NCI-H526 treated with DMSO at 0.1 percent for 48 hours (cell line): Measurements from ENCODE around the gene SSRP1.

Source experiments
- DNase-seq: peaks from one replicate; lab custom pipeline; 2025; lab: John Stamatoyannopoulos, UW

SSRP1 gene

DNA sequence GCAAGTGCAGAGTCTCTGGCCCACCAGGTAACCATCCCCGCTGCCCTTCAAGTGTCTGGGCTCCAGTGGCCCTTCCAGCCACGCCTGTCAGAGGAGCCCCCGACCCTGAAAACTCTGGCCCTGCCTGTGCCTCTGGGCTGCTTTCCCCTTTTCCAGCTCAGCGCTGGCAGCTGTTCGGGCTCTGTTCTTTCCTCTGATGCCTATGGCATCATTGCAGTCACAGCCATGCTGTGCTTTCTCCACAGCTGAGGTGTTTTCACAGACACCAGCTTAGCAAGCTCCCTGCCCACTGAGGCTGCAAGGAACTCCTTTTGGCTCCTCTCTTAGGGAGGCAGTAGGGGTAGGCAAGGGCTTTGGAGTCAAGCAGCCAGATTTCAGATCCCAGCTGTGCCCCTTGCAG is 23.7 kb upstream of the SSRP1 start:
- DNase-seq = no peak

GRCh38 chr11:57358991-57359390 is 23.3 kb upstream of the SSRP1 start:
- no peak for DNase-seq

DNA sequence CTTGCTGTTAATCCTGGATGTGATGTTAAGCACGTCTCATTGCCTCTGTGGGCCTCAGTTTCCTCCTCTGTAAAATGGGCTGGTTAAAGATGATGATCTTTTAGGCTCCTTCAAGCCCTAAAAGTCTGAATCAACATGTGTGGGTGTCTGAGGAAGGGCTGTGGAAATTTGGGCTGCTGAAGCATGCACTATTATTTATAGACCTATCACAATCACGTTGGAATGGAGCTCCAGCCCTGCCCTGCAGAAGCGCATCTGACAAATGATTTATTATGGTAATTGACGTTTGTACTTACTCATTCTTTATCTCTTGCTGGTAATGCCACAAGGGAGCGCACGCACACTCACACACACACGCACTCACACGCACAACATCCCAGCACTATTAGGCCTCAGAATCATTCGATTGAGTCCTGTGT is 22.9 kb upstream of the SSRP1 start:
- DNase-seq = no peak

DNA sequence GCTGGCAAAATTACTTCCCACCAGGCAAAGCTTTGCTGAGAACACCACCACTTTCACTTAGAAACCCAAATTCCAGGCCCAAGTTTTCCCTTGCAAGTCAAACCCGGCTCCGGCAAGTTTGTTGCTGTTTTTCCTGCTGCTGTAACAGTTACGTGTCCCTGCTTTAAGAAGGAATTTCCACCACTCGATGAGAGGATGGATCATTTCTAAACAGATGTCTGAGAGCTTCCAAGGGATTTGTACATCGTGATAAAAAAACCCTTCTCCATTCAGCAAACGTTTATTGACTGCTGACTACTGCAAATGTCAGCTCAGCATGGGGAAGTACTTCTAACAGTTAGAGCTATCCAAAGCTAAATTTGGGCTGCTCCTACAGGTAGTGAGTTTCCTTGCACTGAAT is 22.2 kb upstream of the SSRP1 start:
- no peak for DNase-seq

DNA sequence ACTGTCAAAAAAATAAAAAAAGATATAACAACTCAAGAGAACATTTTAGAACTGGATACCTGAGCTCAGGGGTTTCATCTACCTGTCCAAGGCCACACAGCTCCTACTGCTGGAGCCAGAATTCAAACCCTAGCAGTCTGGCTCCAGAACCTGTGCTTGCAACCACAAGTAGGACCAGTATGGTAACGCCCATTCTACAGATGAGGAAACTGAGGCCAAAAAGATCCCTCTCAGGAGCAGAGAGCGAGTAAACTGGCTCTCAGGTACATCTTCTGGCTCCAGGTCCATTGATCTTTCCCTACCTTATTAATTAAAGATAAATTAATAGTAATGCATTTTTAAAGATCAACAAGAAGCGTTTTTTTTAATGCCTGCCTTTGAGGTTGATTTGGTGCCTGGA is 21.6 kb upstream of the SSRP1 start:
- DNase-seq = no peak

DNA sequence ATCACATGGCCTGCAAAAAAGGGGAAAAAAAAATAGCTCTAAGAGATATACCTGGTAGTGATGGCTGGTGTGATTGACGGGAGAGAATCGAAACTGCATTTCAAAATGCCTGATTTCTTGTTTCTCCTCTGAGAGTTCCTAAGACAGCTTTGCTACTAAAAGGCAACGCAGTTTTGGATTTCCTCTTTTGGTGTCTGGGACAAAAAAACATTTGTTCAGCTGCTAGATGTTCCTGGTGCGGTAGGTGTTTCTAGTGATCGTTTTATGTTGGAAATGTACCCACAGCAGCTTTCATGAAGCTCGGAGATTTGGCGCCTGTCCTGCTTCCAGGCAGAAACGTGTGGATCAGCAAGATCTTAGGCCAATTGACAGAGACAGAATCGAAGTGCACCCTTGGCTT is 20.6 kb upstream of the SSRP1 start:
- no peak for DNase-seq

DNA sequence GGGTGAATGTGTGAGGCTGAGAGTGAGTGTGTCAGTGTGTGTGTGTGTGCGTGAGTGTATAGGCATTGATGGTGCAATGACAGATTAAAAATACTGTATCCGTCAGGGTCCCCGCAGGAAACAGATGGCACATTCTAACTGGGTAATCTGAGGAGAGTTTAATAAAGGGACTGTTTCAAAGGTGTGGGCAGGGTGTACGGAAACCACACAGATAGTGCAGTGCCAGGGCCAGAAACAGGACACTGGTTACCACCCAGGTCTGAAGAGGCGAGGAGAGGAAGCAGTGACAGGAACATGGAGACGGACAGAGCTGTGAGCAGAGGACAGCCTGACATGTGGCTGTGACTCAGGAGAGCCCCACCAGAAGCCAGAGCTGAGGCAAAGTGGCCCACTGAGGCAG is 19.0 kb upstream of the SSRP1 start:
- DNase-seq = no peak

DNA sequence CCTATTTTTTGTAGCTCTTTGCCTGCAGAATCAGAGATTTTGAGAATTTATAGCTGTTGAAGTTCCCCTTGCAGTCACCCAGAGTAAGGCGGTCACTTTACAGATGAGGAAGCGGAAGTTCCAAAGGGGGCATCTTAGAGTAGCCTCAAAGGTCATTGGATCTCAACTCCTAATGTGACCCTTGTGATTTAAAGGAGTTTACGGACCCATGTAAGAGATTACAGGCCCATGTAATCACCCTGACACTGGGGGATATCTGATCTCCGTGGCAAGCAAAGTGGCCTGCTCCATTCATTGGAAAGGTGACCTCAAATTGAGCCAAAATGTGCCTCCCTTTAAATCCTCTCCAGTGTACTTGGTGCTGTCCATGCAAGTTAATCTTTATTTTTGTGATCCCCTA is 18.2 kb upstream of the SSRP1 start:
- no peak for DNase-seq

- DNase-seq = no peak
Observed at GRCh38 chr11:57353446-57353845, 17.8 kb upstream of the SSRP1 start.

GRCh38 chr11:57353036-57353435 is 17.3 kb upstream of the SSRP1 start:
- DNase-seq = no peak

DNA sequence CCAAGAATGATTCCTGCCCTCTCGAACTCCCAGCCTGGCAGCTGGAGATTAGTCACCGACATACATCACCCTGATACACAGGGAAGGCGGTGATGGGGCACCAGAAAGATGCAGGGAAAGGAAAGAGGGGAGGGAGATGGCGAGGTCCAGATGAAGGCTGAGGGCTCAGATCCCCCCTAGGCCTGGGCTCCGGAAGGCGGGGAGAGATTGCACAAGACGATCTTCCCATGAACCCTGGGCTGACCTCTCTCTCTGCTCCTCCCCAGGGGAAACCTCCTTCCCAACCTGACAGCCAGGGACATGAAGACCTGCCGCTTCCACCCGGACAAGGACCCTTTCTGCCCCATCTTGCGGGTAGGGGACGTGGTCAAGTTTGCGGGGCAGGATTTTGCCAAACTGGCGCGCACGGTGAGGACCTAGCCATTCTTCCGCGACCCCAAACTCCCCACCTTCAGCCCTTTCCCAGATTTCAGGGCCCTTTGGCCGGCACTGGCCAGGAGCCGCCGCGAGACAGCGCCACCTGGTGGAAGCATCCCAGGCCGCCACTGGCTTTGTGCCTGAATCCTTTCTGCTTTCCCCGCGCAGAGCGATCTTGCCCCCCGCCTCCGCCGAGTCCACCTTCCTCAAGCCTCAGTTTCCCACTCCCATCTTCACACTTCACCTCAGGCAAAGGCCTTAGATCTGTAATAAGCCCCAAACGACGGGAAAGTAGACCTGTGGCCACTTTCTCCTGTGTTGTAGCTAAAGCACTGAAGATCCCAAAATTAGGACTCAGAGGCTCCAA is 14.0 kb upstream of the SSRP1 start:
- DNase-seq = no peak

DNA sequence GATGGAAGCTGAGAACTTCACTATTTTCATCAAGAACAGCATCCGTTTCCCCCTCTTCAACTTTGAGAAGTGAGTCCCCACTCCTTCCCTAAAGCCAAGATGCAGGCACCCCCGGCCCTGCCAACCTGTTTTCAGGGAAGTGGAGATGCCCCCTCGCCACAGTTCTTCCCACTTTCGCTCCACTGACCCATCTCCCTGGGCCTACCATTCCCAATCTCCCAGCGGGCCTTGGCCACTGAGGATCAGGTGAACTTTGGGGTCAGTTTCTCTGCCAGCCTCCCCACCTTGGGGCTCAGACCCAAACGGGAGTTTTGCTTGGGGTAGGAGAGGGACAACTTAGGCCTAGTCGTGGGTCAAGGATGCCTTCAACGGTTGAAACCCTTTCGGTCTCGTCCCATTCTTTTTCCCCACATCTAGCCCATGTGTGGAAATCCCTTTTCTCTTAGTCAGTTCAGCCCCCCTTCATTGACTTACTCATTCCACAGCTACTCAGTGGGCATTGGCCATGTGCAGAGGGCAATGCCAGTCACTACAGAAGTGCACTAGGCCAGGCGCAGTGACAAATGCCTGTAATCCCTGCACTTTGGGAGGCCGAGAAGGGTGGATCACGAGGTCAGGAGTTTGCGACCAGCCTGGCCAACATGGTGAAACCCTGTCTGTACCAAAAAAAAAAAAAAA is 13.1 kb upstream of the SSRP1 start:
- DNase-seq = no peak

GRCh38 chr11:57348052-57348451 is 12.4 kb upstream of the SSRP1 start:
- DNase-seq = no peak

GRCh38 chr11:57347336-57347735 is 11.6 kb upstream of the SSRP1 start:
- no peak for DNase-seq

GRCh38 chr11:57345555-57346211 is 10.0 kb upstream of the SSRP1 start:
- peak; percentile 48 for DNase-seq

DNA sequence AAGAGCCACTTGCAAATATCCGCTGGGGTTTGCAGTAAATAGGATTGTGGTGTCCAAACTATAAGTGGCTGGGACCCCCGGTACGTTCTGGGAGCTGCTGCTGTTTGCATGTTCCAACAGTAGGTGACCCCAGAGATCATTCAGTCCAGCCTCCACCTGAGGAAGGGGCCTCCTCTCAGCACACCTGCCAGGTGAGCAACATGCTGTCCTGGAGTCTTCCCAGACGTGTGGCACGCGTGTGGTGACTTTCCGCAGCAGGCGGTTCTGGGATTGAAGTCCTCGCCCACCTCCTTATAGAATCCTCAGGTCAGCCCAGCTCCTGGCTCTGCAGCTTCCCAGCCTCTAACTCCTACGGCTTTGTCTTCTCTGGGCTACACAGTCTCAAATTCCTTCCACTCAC is 9.1 kb upstream of the SSRP1 start:
- DNase-seq = no peak

DNA sequence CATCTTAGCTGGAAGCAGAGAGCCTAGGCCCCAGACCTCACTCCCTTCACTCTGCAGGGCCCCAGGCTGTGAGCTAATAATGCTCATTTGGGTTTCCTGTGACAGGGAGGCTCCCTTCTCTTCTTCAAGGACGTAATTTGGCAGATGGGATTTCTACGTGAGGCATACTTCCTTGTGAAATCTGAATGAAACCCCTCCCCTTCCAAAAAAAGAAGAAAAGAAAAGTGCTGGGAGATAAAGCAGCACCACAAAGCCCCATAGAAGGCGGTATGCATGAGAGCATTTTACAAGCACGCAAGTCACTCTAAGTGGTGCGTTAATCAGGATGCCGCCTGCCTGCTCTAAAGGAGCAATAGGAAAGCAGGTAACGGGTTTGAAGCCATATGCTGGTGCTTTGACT is 8.1 kb upstream of the SSRP1 start:
- DNase-seq = no peak

DNA sequence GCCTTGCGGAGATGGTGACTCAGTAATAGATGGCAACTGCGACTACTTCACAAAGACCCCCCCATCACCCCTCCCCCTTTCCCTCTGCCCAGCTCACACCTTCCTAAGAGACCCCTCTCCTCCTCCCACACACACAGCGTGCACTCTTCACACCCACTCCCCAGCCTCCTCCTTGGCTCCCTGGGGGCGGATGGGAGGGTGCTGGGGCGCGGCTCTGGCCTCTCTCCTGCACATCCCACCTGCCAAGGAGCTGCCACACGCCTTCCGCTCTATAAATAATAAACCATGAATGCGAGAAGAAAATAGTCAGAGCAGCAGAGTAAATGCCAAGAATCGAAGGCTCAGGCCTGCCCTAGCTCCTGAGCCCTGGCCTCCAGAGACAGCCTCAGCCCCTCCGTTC is 7.0 kb upstream of the SSRP1 start:
- no peak for DNase-seq

DNA sequence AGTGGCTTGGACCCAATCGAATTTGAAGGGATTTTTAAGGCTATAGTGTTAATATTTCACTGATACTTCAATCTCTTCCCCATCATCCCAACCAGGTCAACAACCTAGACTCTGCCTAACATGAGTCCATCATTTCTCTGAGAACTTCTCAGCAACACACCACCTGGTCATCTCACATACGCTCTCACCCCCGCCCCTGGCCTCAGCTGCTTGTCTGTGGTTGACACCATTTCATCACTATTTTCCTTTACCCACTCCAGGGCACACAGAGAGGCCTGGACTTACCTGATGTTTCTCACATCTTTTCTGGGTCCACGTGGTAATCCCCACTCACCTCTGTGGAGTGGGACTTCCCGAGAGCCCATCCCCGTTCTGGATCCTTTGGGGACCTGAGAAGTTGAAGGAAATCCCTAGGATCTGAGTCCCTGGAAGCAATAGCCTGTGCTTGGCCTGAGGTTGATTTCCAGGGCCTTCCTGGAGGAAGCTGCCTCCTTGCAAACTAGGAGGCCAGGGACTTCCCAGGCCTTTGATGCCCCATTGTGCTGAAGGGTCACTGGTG is 5.6 kb upstream of the SSRP1 start:
- DNase-seq = no peak

DNA sequence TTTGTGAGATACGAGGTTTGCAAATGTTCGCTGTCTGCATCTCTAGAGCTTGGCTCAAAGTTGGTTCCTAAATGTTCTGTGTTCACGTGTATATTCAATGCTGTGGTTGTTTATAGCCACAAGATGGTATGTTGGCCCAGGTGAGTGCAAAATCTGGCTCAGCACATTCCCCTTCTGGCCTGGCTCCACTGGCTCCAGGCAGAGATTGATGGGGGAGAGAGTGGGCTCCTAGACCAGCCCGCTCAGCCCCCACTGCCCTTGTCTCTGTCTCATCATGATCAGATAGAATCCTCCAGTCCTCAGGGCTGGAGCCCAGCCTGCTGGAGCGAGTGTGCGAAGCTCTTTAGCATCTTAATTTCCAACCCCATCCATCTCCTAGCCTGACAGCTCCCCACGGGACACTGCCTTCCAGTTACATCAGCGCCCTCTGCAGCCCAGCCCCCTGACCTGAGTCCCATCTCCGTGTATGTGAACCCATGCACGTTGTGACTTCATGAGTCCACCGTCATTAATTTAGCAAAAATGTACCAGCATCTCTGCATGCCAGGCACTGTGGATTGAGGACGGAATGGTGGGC is 4.4 kb upstream of the SSRP1 start:
- peak; percentile 54 for DNase-seq

- DNase-seq = no peak
Observed at GRCh38 chr11:57339328-57339727, 3.6 kb upstream of the SSRP1 start.

DNA sequence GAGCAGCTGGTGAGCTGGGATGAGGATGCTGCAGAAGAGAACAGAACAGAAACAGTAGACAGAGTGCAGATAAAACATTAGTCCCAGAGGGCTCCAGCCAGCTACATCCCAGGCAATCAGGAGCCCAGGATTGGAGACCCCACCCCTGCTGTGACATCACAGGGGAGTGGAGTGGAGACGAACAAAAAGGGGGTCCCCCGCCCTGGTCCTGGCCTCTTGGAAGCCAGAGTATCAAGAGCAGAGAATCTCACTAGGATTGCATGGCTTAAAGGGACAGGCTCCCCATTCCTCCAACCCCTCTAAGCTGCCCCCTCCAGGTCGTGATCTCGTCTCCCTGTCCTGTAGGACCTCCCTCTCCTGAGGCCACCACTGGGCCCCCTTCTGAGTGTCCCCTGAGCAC is 2.5 kb upstream of the SSRP1 start, which contains the start of gene P2RX3:
Gene P2RX3 (plus strand): TSS at position 211 of the 400 bp plus-strand sequence. CDS start 199 bp downstream, outside the sequence.
- no peak for DNase-seq
